ENCODE results near the gene AFG3L2. TPM values are rescaled to one million over a fixed set of nuclear protein-coding genes. Genes with fewer than 3 reads are reported as not detected.

The AFG3L2 gene
- total and polyA plus RNA-seq, 2 of the 8 experiments (the other 6 are each of a cell fraction or from before 2014, with no cell fraction given), result 29.7 to 84.8 TPM

- no peak for TF ChIP-seq CHD7 (IDR thresholded peaks at IDR 0.05; ENCODE audit: insufficient replicate concordance, low read length)
- TF ChIP-seq ZNF274 (IDR thresholded peaks at IDR 0.05; ENCODE audit: borderline replicate concordance, extremely low read depth, low read length), result no peak
- TF ChIP-seq SAP30 (IDR thresholded peaks at IDR 0.05; ENCODE audit: insufficient read depth, insufficient replicate concordance, low read length), result no peak
- TF ChIP-seq BRCA1 (IDR thresholded peaks at IDR 0.05; ENCODE audit: low read depth, low read length), result no peak
- no peak for TF ChIP-seq POLR2A (IDR thresholded peaks at IDR 0.05; ENCODE audit: control extremely low read depth in 1 of 2, low read depth in 2 of 2, low read length in 2 of 2)
- no peak for TF ChIP-seq HDAC6 (IDR thresholded peaks at IDR 0.05; ENCODE audit: low read depth, low read length)
- no peak for TF ChIP-seq RNF2 (IDR thresholded peaks at IDR 0.05; ENCODE audit: borderline replicate concordance, low read depth, low read length, missing control alignments, poor library complexity, severe bottlenecking)
These were observed 47.8 kb downstream of the AFG3L2 start (continued) for GRCh38 chr18:12329125-12329698.

Data from H1 (cell line).